ENCODE results near the gene GADD45A.

The GADD45A gene

GRCh38 chr1:67689267-67690017 is 4.4 kb downstream of the GADD45A start:
- DNase-seq (ENCODE audit: low read depth): no peak

- DNase-seq (ENCODE audit: low read depth): no peak
Measured at GRCh38 chr1:67690018-67690363, 5.0 kb downstream of the GADD45A start.

GRCh38 chr1:67690411-67690810 is 5.4 kb downstream of the GADD45A start:
- no peak for DNase-seq (ENCODE audit: low read depth)

GRCh38 chr1:67691712-67692111 is 6.7 kb downstream of the GADD45A start:
- no peak for DNase-seq (ENCODE audit: low read depth)

- no peak for DNase-seq (ENCODE audit: low read depth)
Measured at GRCh38 chr1:67695963-67696362, 11.0 kb downstream of the GADD45A start.

GRCh38 chr1:67696708-67697107 is 11.7 kb downstream of the GADD45A start:
- no peak for DNase-seq (ENCODE audit: low read depth)

GRCh38 chr1:67700220-67700619 is 15.2 kb downstream of the GADD45A start:
- no peak for DNase-seq (ENCODE audit: low read depth)

- peak; percentile 44 for DNase-seq (ENCODE audit: low read depth)
Measured at GRCh38 chr1:67700692-67701410, 15.8 kb downstream of the GADD45A start.

- DNase-seq (ENCODE audit: low read depth): no peak
Measured at GRCh38 chr1:67701876-67702275, 16.9 kb downstream of the GADD45A start.

GRCh38 chr1:67704351-67704750 is 19.4 kb downstream of the GADD45A start:
- DNase-seq (ENCODE audit: low read depth): no peak

- no peak for DNase-seq (ENCODE audit: low read depth)
Measured at GRCh38 chr1:67705735-67706453, 20.9 kb downstream of the GADD45A start.

GRCh38 chr1:67708606-67709005 is 23.6 kb downstream of the GADD45A start:
- DNase-seq (ENCODE audit: low read depth): no peak

GRCh38 chr1:67710417-67710816 is 25.4 kb downstream of the GADD45A start:
- DNase-seq (ENCODE audit: low read depth): peak; percentile 77

GRCh38 chr1:67711158-67711854 is 26.3 kb downstream of the GADD45A start:
- no peak for DNase-seq (ENCODE audit: low read depth)

GRCh38 chr1:67711855-67712212 is 26.8 kb downstream of the GADD45A start:
- DNase-seq (ENCODE audit: low read depth): no peak

GRCh38 chr1:67713057-67713846 is 28.3 kb downstream of the GADD45A start:
- DNase-seq (ENCODE audit: low read depth): peak; percentile 90

- no peak for DNase-seq (ENCODE audit: low read depth)
Measured at GRCh38 chr1:67715819-67716218, 30.8 kb downstream of the GADD45A start.

GRCh38 chr1:67716800-67717199 is 31.8 kb downstream of the GADD45A start:
- DNase-seq (ENCODE audit: low read depth): peak; percentile 52

GRCh38 chr1:67717876-67718275 is 32.9 kb downstream of the GADD45A start:
- peak; percentile 57 for DNase-seq (ENCODE audit: low read depth)

GRCh38 chr1:67719329-67720196 is 34.6 kb downstream of the GADD45A start:
- no peak for DNase-seq (ENCODE audit: low read depth)

GRCh38 chr1:67721112-67721511 is 36.1 kb downstream of the GADD45A start:
- no peak for DNase-seq (ENCODE audit: low read depth)

Data from EH (cell line).